ENCODE measurements around the gene TMBIM1. TPM values are rescaled to one million over a fixed set of nuclear protein-coding genes. Genes with fewer than 3 reads are reported as not detected.
"Not testable (repeated sequence)": the region's sequence is repeated elsewhere in the genome, so short reads cannot be mapped to it uniquely, and the experiment has no call there.

Gene TMBIM1
- total RNA-seq, 1 experiment from 2014 or later, result 187 TPM

- Histone ChIP-seq H3K9me3 (ENCODE audit: insufficient read depth, low read depth) (no peaks in the 10 kb centered on the region), H3K4me3 (no peak overlapping the region), H3K4me1 (replicated peaks; ENCODE audit: insufficient read depth) (peaks cover 50% of the 10 kb centered on the region), H3K27me3 (ENCODE audit: insufficient read depth, low read depth) (no peaks in the 10 kb centered on the region), H4K20me1 (ENCODE audit: insufficient read depth) (no peaks in the 10 kb centered on the region), H3K4me2 (peak overlapping the region; percentile 64), H2AFZ (no peak overlapping the region), H3K9me2 (ENCODE audit: insufficient read depth) (no peaks in the 10 kb centered on the region), H3K79me2 (ENCODE audit: low read depth) (no peaks in the 10 kb centered on the region), H3F3A (ENCODE audit: insufficient read depth, low read depth) (peaks cover 42% of the 10 kb centered on the region), H3K27ac (peak overlapping the region; percentile 95), H3K36me3 (ENCODE audit: low read depth) (no peaks in the 10 kb centered on the region)
- intact Hi-C loops (cut with micrococcal nuclease; ENCODE audit: unreplicated experiment), result no loop called here
- BruUV-seq (replicated peaks), result no TSS peak
- TF ChIP-seq, protein P1, sequence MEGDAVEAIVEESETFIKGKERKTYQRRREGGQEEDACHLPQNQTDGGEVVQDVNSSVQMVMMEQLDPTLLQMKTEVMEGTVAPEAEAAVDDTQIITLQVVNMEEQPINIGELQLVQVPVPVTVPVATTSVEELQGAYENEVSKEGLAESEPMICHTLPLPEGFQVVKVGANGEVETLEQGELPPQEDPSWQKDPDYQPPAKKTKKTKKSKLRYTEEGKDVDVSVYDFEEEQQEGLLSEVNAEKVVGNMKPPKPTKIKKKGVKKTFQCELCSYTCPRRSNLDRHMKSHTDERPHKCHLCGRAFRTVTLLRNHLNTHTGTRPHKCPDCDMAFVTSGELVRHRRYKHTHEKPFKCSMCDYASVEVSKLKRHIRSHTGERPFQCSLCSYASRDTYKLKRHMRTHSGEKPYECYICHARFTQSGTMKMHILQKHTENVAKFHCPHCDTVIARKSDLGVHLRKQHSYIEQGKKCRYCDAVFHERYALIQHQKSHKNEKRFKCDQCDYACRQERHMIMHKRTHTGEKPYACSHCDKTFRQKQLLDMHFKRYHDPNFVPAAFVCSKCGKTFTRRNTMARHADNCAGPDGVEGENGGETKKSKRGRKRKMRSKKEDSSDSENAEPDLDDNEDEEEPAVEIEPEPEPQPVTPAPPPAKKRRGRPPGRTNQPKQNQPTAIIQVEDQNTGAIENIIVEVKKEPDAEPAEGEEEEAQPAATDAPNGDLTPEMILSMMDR (conservative IDR thresholded peaks at IDR 0.05), result no peak
- no peak for TF ChIP-seq EZH2 (IDR thresholded peaks at IDR 0.05; ENCODE audit: low read depth)
- DNase-seq, result no peak
- CTCF ChIA-PET, result no interaction called here
- POLR2A ChIA-PET (ENCODE audit: unreplicated experiment), result interaction anchor here (0.6 kb wide), 1 partner anchor 43 kb away, joined by 7 read pairs; no protein-coding TSS in a partner anchor
Observed at GRCh38 chr2:218315397-218315796, 23.1 kb upstream of the TMBIM1 start.

DNA sequence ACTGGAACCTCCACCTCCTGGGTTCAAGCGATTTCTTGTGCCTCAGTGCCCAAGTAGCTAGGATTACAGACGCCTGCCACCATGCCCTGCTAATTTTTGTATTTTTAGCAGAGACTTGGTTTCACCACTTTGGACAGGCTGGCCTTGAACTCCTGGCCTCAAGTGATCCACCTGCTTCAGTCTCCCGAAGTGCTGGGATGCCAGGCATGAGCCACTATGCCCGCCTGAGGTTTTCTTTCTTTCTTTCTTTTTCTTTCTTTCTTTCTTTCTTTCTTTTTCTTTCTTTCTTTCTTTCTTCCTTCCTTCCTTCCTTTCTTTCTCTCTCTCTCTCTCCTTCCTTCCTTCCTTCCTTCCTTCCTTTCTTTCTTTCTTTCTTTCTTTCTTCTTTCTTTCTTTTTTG, 22.5 kb upstream of the TMBIM1 start:
- CTCF ChIA-PET; H3K27ac ChIP-seq; H2AFZ ChIP-seq; intact Hi-C loops (cut with micrococcal nuclease; ENCODE audit: unreplicated experiment); H3K4me2 ChIP-seq; POLR2A ChIA-PET (ENCODE audit: unreplicated experiment); H3K27me3 ChIP-seq (ENCODE audit: insufficient read depth, low read depth); BruUV-seq (replicated peaks); H3K36me3 ChIP-seq (ENCODE audit: low read depth); H3K9me2 ChIP-seq (ENCODE audit: insufficient read depth); DNase-seq; H4K20me1 ChIP-seq (ENCODE audit: insufficient read depth); H3K9me3 ChIP-seq (ENCODE audit: insufficient read depth, low read depth); H3K4me3 ChIP-seq; H3K79me2 ChIP-seq (ENCODE audit: low read depth): not testable (repeated sequence)
- Histone ChIP-seq H3F3A (ENCODE audit: insufficient read depth, low read depth) (peaks cover 42% of the 10 kb centered on the region), H3K4me1 (replicated peaks; ENCODE audit: insufficient read depth) (peaks cover 47% of the 10 kb centered on the region)

GRCh38 chr2:218313356-218313755, 21.1 kb upstream of the TMBIM1 start:
- H3K79me2 ChIP-seq (ENCODE audit: low read depth), result no peaks in the 10 kb centered on the region
- no peaks in the 10 kb centered on the region for H3K27me3 ChIP-seq (ENCODE audit: insufficient read depth, low read depth)
- ChIA-PET POLR2A (ENCODE audit: unreplicated experiment) (interaction anchor here (0.6 kb wide), 1 partner anchor 9 kb away, joined by 4 read pairs; no protein-coding TSS in a partner anchor), CTCF (no interaction called here)
- H3K9me2 ChIP-seq (ENCODE audit: insufficient read depth), result no peaks in the 10 kb centered on the region
- H3K4me1 ChIP-seq (replicated peaks; ENCODE audit: insufficient read depth), result peaks cover 44% of the 10 kb centered on the region
- H3K4me3 ChIP-seq, result no peak overlapping the region
- no TSS peak for BruUV-seq (replicated peaks)
- no peaks in the 10 kb centered on the region for H3K36me3 ChIP-seq (ENCODE audit: low read depth)
- peak overlapping the region; percentile 49; the same call in 1 of the 2 replicates for H3K27ac ChIP-seq
- no peak overlapping the region for H3K4me2 ChIP-seq
- H3K9me3 ChIP-seq (ENCODE audit: insufficient read depth, low read depth), result no peaks in the 10 kb centered on the region
- DNase-seq, result no peak
- peaks cover 42% of the 10 kb centered on the region for H3F3A ChIP-seq (ENCODE audit: insufficient read depth, low read depth)
- no peak overlapping the region for H2AFZ ChIP-seq
- TF ChIP-seq, protein P1 (conservative IDR thresholded peaks at IDR 0.05), result no peak
- no peak for TF ChIP-seq EZH2 (IDR thresholded peaks at IDR 0.05; ENCODE audit: low read depth)
- no peaks in the 10 kb centered on the region for H4K20me1 ChIP-seq (ENCODE audit: insufficient read depth)
- intact Hi-C loops (cut with micrococcal nuclease; ENCODE audit: unreplicated experiment), result no loop called here

- POLR2A ChIA-PET (ENCODE audit: unreplicated experiment), result interaction anchor here (0.6 kb wide), 1 partner anchor 57 kb away, joined by 3 read pairs; no protein-coding TSS in a partner anchor
- intact Hi-C loops (cut with micrococcal nuclease; ENCODE audit: unreplicated experiment), result no loop called here
- Histone ChIP-seq H3K9me3 (ENCODE audit: insufficient read depth, low read depth) (no peaks in the 10 kb centered on the region), H2AFZ (no peak overlapping the region), H3F3A (ENCODE audit: insufficient read depth, low read depth) (peaks cover 35% of the 10 kb centered on the region), H3K4me3 (no peak overlapping the region), H3K4me2 (peak overlapping the region; percentile 49), H3K9me2 (ENCODE audit: insufficient read depth) (no peaks in the 10 kb centered on the region), H3K4me1 (replicated peaks; ENCODE audit: insufficient read depth) (peaks cover 34% of the 10 kb centered on the region), H3K79me2 (ENCODE audit: low read depth) (no peaks in the 10 kb centered on the region), H4K20me1 (ENCODE audit: insufficient read depth) (no peaks in the 10 kb centered on the region), H3K36me3 (ENCODE audit: low read depth) (no peaks in the 10 kb centered on the region), H3K27ac (peak overlapping the region; percentile 49; the same call in 1 of the 2 replicates), H3K27me3 (ENCODE audit: insufficient read depth, low read depth) (no peaks in the 10 kb centered on the region)
- no TSS peak for BruUV-seq (replicated peaks)
- TF ChIP-seq, protein P1 (conservative IDR thresholded peaks at IDR 0.05), result no peak
- TF ChIP-seq EZH2 (IDR thresholded peaks at IDR 0.05; ENCODE audit: low read depth), result no peak
- CTCF ChIA-PET, result no interaction called here
- DNase-seq, result peak in 1 of 2 experiments; percentile 58
Observed at GRCh38 chr2:218312267-218312756, 20.0 kb upstream of the TMBIM1 start.

DNA sequence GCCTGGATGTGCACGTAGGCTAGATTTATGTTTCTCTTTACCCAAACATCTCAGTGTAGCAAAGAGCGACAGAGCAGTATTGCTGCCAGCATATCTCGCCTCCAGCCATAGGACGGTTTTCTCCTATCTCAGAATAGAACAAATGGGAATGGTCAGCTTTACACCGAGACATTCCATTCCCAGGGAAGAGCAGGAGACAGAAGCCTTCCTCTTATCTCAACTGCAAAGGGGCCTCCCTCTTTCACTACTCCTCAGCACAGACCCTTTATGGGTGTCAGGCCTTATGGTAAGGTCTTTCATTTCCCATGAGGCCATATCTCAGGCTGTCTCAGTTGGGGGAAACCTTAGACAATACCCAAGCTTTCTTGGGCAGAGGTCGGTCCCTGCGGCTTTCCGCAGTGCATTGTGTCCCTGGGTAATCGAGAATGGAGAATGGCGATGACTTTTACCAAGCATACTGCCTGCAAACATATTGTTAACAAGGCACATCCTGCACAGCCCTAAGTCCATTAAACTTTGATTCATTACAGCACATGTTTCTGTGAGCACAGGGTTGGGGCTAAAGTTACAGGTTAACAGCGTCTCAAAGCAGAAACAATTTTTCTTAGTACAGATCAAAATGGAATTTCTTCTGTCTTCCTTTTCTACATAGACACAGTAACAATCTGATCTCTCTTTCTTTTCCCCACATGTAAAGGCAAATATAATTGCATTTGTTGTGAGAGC, 19.4 kb upstream of the TMBIM1 start:
- H2AFZ ChIP-seq; H3K4me3 ChIP-seq; H3K9me2 ChIP-seq (ENCODE audit: insufficient read depth); H3K4me2 ChIP-seq; H3K27me3 ChIP-seq (ENCODE audit: insufficient read depth, low read depth); intact Hi-C loops (cut with micrococcal nuclease; ENCODE audit: unreplicated experiment); H4K20me1 ChIP-seq (ENCODE audit: insufficient read depth); DNase-seq; H3K79me2 ChIP-seq (ENCODE audit: low read depth); CTCF ChIA-PET; BruUV-seq (replicated peaks); H3K36me3 ChIP-seq (ENCODE audit: low read depth); H3K9me3 ChIP-seq (ENCODE audit: insufficient read depth, low read depth): not testable (repeated sequence)
- Histone ChIP-seq H3K4me1 (replicated peaks; ENCODE audit: insufficient read depth) (peaks cover 28% of the 10 kb centered on the region), H3F3A (ENCODE audit: insufficient read depth, low read depth) (peaks cover 29% of the 10 kb centered on the region), H3K27ac (0 out of 2 replicates have a peak overlapping the region, but pooled peaks have one; percentile 49)
- POLR2A ChIA-PET (ENCODE audit: unreplicated experiment), result interaction anchor here (0.6 kb wide), 1 partner anchor 58 kb away, joined by 3 read pairs; no protein-coding TSS in a partner anchor
